GM18517 (cell line): ENCODE data around the gene TAF12.
"Not testable (repeated sequence)": the region's sequence is repeated elsewhere in the genome, so short reads cannot be mapped to it uniquely, and the experiment has no call there.

ENCODE experiments used
- ATAC-seq: cut with Tn5 transposase; IDR thresholded peaks from one replicate; pipeline ENCODE4 v1.9.1; 2021; ENCODE audit warnings: mild to moderate bottlenecking, moderate library complexity; ENCODE audit not compliant: unreplicated experiment

TAF12 gene

DNA sequence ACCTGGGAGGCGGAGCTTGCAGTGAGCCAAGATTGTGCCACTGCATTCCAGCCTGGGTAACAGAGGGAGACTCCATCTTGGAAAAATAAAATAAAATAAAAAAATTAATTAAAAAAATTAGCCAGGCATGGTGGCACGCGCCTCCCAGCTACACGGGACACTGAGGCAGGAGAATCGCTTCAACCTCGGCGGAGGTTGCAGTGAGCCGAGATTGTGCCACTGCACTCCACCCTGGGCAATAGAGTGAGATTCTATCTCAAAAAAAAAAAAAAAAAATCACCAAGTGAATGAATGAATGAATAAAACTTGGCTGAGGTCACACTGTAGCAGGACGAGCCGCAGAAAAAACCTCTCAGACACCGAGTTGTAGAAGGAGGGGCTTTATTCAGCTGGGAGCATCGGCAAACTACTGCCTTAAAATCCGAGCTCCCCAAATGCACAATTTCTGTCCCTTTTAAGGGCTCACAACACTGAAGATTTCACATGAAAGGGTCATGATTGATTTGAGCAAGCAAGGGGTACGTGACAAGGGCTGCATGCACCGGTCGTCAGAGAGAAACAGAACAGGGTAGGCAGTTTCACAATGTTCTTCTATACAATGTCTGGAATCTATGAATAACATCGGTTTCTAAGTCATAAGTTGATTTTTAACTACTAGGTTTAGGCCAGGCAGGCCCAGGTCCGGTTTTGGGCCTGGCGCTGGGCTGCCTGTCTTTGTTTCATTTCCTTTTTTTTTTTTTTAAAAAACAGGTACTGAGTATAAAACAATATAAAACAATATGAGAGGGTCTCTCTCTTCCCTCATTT is 56.1 kb downstream of the TAF12 start:
- ATAC-seq = not testable (repeated sequence)

DNA sequence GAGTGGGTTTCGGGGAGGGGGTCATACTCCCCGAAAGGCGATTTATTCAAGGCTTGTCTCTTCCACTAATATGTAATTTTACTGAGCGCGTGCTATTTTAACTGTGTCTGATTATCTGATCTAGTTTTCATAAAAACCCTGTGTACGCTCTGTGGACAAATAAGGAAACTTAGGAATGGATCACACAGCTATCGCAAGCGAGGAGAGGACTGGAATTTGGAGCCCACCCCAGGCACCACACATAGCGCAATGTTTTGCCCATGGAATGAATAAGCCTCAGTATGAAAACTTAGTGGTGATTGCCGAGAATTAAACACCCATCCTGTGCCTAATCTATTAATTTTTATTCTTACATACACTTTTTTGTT is 60.6 kb downstream of the TAF12 start:
- no peak for ATAC-seq

DNA sequence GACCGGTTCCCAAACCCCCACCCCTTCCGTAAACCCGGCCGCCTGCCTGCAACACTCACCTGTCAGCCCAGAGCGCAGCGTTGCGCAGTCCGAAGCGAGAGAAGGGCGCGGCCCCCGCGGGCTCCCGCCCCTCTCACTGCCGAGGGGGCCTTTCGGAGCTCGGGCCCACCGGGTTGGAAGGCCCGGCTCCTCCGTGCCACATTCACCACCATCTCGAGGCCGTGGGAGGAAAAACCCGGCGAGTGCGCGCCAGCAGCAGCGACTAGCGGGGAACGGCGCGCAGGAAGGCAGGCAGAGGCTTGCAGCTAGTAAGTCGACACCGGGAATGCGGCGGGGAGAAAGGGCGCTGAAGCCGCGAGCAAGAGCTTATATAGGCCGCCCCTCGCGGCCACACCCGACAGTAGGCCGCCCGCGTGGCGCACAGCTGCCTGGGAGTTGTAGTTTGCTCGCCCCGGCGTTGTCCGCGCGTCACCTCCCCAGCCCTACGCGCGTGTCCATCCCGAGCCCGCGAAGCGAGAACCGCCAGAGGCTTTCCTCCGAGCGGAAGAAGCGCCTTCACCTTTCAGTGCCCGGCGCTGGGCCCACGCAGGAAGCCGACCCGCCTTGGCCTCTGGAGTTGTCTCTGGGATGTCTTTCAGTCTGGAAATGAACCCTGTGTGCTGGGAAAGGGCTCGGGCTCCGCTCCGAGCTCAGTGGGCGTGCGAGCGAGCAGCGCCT is 61.2 kb downstream of the TAF12 start:
- ATAC-seq = peak; percentile 72

DNA sequence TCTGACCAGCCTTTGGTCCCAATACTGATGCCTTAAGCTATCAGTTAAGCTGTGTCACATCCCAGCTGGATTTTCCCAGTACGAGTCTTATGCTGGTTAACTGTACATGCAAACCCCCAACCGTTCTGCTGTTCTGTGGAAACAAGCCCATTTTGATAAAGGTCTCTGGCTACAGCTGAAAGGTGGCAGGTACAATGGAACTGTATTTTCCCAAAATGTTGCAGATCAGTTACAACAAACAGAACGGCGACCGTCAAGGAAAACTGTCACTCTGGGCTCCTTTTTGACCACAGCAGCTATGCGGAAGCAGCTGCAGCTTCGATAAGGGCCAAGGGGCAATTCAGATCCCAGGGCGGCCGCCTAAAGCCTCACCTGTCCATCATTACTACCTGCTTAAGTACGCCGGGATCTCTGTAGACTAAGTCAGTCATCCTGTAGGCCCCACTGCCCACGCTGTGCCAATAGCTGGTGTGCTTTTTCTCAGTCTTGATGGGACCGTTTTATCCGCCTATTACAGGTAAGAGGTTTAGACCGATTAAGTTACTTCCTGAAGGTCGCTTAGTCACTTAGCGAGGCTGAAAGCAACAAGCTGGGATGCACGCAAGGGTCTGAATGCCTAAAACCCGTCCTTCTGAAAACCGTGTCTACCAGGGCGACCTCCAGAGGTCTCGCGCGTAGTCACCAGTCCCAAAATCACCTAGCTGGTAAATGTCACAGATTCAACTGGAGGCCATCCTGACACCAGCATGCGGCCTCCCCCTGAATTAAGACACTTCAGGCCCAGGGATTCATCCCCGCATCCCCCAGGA is 61.9 kb downstream of the TAF12 start:
- ATAC-seq = peak; percentile 11

DNA sequence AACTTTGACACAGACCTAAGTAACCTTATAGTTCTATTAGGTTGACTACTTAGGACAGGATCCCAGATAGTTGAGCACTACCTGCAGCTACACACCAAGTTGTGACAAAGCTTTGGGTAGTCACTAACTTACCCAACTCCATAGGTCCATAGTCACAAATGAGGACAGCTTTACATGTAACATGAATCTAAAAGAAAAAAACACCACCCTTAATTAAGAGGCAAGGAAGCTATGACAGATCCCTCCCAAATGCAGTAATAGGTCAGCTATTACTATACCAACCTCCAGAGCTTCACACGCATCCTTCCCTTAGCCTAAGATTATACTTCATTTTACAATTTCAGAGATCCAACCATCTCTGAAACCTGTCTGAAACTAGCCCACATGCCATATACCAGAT is 63.5 kb downstream of the TAF12 start:
- no peak for ATAC-seq

DNA sequence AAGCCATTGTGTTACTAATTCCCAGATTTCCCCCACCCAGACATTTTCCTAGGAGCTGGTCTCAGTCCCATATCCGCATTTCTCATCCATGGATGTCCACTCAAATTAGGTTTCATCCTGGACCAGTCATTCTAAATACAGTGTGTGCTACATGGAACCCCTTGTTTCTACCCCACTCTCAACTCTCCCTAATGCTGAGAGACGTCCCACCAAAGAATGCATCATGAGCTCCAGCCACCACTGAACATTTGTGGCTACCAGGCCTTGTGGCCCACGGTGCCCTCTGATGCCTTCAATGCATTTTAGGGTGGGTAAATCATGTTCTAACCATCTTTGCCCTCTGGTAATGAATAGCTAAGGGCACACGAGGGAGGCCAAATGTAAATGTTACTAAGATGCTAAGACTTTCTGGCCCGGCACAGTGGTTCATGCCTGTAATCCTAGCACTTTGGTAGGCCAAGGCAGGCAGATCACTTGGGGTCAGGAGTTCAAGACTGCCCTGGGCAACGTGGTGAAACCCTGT is 64.1 kb downstream of the TAF12 start:
- ATAC-seq = no peak

DNA sequence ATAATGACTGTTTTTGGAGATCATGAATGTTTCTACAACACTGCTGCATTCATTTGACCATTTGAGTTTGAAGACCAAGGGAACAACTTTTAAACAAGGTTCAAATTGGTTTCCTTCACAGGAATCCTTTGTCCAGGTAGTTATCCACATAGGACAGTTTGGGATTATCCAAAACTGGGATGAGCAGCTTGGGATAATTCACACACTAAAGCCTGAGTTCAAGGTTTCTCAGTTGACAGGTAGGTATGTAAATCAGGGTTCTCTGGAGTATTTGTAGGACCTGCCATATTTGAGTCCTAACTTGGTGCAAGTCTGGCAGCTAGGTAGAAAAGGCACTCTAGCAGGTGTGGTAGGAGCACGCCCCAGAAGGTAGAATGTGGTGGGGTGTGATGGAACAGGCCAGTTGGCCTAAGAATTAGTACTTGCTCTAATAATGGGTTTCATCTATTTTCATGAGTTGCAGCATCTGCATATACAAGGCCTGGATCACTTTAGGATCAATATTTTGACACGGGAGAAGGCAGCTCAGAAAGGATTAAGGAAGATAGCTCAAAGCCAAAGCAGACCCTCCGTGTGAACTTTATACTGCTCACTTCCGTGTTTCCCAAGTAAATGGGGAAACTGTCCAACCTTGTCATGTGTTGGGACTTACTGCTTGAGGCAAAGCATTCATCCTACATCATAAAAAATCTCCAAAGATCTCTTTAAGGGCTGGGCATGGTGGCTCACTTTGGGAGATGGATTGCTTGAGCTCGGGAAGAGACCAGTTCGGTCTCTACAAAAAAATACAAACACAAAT is 64.9 kb downstream of the TAF12 start:
- no peak for ATAC-seq

DNA sequence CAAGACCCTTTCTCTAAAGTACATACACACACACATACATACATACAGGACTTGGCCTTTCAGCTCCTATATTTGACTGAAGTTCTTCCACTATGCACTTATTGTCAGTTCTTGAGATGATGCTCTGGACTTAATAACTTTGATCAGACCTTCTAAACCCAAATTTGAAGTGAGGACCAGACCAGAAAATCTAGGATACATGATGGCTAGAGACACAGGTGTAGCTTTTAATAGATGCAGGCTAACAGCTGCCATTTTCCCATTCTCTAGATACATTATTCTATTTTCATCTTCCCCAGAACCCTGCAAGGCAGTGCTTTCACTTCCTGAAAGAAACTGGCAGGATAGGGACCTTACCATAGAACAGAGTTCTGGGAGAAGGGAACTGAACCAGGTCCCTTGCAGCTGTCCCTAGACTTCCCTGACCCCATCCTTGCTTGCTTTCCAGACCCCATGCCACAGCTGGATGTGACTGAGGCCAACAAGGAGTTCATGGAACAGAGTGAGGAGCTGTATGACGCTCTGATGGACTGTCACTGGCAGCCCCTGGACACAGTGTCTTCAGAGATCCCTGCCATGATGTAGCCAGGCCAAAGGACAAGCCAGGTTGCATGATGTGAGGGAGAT is 65.7 kb downstream of the TAF12 start:
- no peak for ATAC-seq

DNA sequence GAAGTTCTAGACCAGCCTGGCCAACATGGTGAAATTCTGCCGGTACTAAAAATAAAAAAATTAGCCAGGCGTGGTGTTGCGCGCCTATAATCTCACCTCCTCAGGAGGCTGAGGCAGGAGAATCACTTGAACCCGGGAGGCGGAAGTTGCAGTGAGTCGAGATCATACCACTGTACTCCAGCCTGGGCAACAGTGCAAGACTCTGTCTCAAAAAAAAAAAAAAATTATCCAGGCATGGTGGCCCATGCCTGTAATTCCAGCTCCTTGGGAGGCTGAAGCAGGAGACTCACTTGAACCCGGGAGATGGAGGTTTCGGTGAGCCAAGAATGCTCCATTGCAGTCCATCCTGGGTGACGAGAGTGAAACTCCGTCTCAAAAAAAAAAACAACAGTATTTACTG is 69.3 kb downstream of the TAF12 start:
- no peak for ATAC-seq

DNA sequence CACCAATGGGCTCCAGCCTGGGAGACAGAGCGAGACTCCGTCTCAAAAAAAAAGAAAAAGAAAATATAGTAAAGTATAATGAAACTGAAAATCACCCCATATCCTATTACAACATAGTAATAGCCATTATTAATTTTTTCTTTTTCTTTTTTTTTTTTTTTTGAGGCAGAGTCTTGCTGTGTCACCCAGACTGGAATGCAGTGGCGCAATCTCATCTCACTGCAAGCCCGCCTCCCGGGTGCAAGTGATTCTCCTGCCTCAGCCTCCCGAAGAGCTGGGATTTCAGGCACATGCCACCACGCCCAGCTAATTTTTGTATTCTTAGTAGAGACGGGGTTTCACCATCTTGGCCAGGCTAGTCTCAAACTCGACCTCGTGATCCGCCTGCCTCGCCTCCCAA is 70.0 kb downstream of the TAF12 start:
- ATAC-seq = not testable (repeated sequence)

DNA sequence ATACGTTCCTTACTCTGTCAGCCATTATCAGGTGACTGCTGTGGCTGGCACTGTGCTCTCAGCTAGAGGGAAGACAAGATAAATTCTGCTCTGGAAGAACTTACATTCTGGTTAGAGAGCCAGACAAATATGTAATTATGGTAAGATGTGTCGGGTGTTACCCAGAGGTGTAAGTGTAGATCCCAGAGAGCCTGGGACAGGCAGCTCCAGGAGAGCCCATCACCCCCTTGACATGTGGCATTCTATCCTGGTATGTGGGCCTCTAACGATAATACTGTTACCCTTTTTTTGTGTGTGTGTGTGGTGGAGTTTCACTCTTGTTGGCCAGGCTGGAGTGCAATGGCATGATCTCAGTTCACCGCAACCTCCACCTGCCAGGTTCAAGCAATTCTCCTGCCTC is 71.0 kb downstream of the TAF12 start:
- no peak for ATAC-seq

DNA sequence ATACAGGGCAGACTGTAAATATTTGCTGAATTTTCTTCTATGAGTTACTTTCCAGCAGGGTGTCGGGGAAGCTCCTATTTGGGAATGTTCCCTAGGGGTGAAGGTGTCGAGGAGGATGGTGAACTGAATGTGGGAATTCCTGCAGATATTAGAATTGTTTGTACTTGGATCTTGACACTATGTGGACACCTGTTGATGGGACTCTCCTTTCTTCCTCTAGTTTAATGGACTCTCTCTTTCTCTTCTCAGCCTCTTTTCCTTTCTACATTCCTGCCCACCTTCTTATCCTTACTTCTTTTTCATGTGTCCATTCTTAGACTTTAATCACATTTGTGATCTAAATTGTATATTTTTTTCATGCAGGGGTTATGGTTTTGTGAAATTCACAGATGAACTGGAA is 75.9 kb downstream of the TAF12 start:
- ATAC-seq = no peak

DNA sequence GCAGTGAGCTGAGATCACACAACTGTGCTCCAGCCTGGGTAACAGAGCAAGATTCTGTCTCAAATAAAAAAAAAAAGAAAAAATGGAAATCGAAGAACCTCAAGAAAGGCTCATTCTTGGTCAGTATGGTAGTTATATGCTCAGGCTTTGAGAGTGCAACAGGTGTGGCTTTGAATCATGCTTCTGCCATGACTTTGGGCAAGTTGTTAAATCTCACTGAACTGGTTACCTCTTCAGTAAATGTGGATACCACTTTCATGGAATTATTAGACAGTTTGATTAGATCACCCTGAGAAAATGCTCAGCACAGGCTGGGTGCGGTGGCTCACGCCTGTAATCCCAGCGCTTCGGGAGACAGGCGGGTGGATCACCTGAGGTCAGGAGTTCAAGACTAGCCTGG is 77.1 kb downstream of the TAF12 start:
- ATAC-seq = no peak

DNA sequence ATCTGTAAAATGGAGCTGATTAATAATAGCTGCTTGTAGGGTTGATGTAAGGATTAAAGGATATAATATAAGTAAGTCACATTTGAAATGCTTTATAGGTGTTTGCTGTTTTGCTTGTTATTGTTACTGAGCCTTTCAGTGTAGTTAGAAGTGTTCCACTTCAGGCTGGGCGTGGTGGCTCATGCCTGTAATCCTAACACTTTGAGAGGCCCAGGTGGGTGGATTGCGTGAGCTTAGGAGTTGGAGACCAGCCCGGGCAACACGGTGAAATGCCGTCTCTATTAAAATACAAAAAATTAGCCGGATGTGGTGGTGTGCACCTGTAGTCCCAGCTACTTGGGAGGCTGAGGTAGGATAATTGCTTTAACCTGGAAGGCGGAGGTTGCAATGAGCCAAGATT is 77.8 kb downstream of the TAF12 start:
- ATAC-seq = no peak

DNA sequence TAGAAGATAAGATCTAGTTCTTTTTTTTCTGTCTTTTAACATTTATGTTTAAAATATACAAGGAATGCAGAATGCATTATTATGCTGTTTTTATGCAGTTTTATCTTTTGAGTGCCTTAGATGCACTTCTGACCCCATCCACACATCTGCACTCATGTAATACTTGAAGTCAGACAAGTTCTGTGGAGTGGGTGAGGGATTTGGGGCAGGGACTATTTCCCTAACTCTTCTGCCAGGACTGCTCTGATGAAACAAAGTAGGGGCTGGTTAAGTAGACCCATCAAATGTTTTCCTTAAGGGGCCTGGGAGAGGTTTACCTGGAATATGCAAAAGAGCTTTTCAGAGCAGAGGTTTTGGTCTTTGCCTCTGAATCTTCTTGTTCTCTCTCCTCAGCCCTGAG is 78.6 kb downstream of the TAF12 start:
- ATAC-seq = no peak

DNA sequence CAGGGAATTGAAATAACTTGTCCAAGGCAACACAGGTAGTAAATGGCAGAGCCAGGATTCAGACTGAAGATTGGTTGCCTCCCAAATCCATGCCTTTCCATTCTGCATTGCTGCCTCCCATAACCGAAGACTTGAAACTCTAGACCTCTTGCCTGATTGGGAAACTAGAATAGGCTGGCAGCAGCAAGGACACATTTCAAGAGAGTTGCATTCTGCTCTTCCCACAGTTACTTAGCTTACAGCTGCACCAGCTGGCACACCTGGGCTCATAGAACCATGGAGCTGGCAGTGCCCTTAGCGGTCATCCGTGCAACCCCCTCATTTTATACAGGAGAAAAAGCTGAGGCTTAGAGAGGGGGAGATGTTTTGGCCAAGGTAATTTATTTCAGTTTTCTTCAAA is 82.0 kb downstream of the TAF12 start:
- ATAC-seq = no peak
